Gastrocnemius medialis (tissue), 4 donors: ENCODE data around the gene A3GALT2.

Experiments used
- CTCF ChIP-seq, 5 experiments: fragments of 450-650 bp in 3 of 5; fragments of 200-600 bp in 2 of 5; sonication (generic) in 2 of 5; IDR thresholded peaks in 4 of 5; conservative IDR thresholded peaks in 1 of 5; 1 replicate in 4 of 5; 2 replicates in 1 of 5; pipeline ENCODE4 v1.5.1; 2016 to 2019; ENCODE audit warnings: antibody characterized with exemption in 5 of 5, mild to moderate bottlenecking in 3 of 5, moderate library complexity in 3 of 5
- POLR2A ChIP-seq, 2 donors: fragments of 450-650 bp; IDR thresholded peaks; one replicate each; pipeline ENCODE4 v1.6.1; 2017; ENCODE audit warnings: antibody characterized with exemption in 2 of 2, mild to moderate bottlenecking in 2 of 2, moderate library complexity in 2 of 2

- TF ChIP-seq CTCF (IDR thresholded peaks at IDR 0.05 in 4 of 5, conservative IDR thresholded peaks at IDR 0.05 in 1 of 5) (no peak), POLR2A (IDR thresholded peaks at IDR 0.05) (no peak)
These were observed 44.2 kb downstream of the A3GALT2 start for GRCh38 chr1:33276573-33277298.
